ENCODE measurements around the gene TSFM.

TSFM gene

GRCh38 chr12:57829025-57829777 lies 46.6 kb downstream of the TSFM start:
- DNase-seq (ENCODE audit: low spot score), result no peak
- no peaks in the 10 kb centered on the region for H3K9me3 ChIP-seq (replicated peaks in 1 of 2; ENCODE audit: control insufficient read depth in 2 of 2, insufficient read depth in 1 of 2, low read depth in 1 of 2, low read length in 2 of 2)
- WGBS, 2 donors (ENCODE audit: extremely low coverage in 2 of 2, insufficient read length in 2 of 2, insufficient replicate concordance in 1 of 2), result no CpG with 5 or more reads among the region's 10 CpGs
- H3K4ac ChIP-seq (ENCODE audit: low read length), result no peak overlapping the region
- no peak overlapping the region for H2AK5ac ChIP-seq (ENCODE audit: low read depth, low read length)
- H4K8ac ChIP-seq (ENCODE audit: low read depth, low read length), result no peak overlapping the region
- H3K14ac ChIP-seq (ENCODE audit: low read length), result no peak overlapping the region
- no peak overlapping the region for H3K23ac ChIP-seq (ENCODE audit: low read depth, low read length, poor library complexity)
- no peak overlapping the region for H2AFZ ChIP-seq (ENCODE audit: low read length)
- H3K4me2 ChIP-seq (ENCODE audit: insufficient read depth, low read length, poor library complexity, severe bottlenecking), result no peak overlapping the region
- H2BK5ac ChIP-seq (ENCODE audit: low read length), result no peak overlapping the region
- no peaks in the 10 kb centered on the region for H3K79me1 ChIP-seq (ENCODE audit: low read depth, low read length)
- H3K27me3 ChIP-seq (ENCODE audit: control insufficient read depth in 3 of 3, insufficient read depth in 3 of 3, low read depth in 1 of 3, low read length in 3 of 3), result no peaks in the 10 kb centered on the region
- H3K4me1 ChIP-seq (ENCODE audit: control insufficient read depth in 2 of 2, insufficient read depth in 1 of 2, low read depth in 1 of 2, low read length in 2 of 2), result peaks cover 17 to 25% of the 10 kb centered on the region in 2 donors
- H3K27ac ChIP-seq (replicated peaks; ENCODE audit: low read length), result no peak overlapping the region
- no peak overlapping the region for H2BK15ac ChIP-seq (ENCODE audit: low read length)
- no peak overlapping the region for H2BK120ac ChIP-seq (ENCODE audit: low read depth, low read length)
- peaks cover 39 to 69% of the 10 kb centered on the region in 2 donors for H3K36me3 ChIP-seq (replicated peaks in 1 of 2; ENCODE audit: control insufficient read depth in 2 of 2, insufficient read depth in 2 of 2, low read length in 2 of 2)
- H4K91ac ChIP-seq (ENCODE audit: low read depth, low read length, poor library complexity), result no peak overlapping the region
- H3K18ac ChIP-seq (ENCODE audit: low read length), result no peak overlapping the region
- H3K9ac ChIP-seq (ENCODE audit: low read depth, low read length, poor library complexity), result no peak overlapping the region
- no peak overlapping the region for H3K4me3 ChIP-seq (ENCODE audit: low read length in 2 of 2)
- no peak overlapping the region for H2BK12ac ChIP-seq (ENCODE audit: low read length)

- Histone ChIP-seq H2BK120ac (ENCODE audit: low read depth, low read length) (no peak overlapping the region), H3K4me1 (ENCODE audit: control insufficient read depth in 2 of 2, insufficient read depth in 1 of 2, low read depth in 1 of 2, low read length in 2 of 2) (peaks cover 20 to 31% of the 10 kb centered on the region in 2 donors), H3K27ac (replicated peaks; ENCODE audit: low read length) (no peak overlapping the region), H3K36me3 (replicated peaks in 1 of 2; ENCODE audit: control insufficient read depth in 2 of 2, insufficient read depth in 2 of 2, low read length in 2 of 2) (peaks cover 30 to 57% of the 10 kb centered on the region in 2 donors), H4K91ac (ENCODE audit: low read depth, low read length, poor library complexity) (no peak overlapping the region), H2BK5ac (ENCODE audit: low read length) (no peak overlapping the region), H3K4me2 (ENCODE audit: insufficient read depth, low read length, poor library complexity, severe bottlenecking) (no peak overlapping the region), H2BK12ac (ENCODE audit: low read length) (no peak overlapping the region), H3K4ac (ENCODE audit: low read length) (no peak overlapping the region), H3K14ac (ENCODE audit: low read length) (no peak overlapping the region), H2AK5ac (ENCODE audit: low read depth, low read length) (no peak overlapping the region), H3K27me3 (ENCODE audit: control insufficient read depth in 3 of 3, insufficient read depth in 3 of 3, low read depth in 1 of 3, low read length in 3 of 3) (no peaks in the 10 kb centered on the region), H2AFZ (ENCODE audit: low read length) (no peak overlapping the region), H3K9ac (ENCODE audit: low read depth, low read length, poor library complexity) (no peak overlapping the region), H3K18ac (ENCODE audit: low read length) (no peak overlapping the region), H3K4me3 (ENCODE audit: low read length in 2 of 2) (no peak overlapping the region), H2BK15ac (ENCODE audit: low read length) (no peak overlapping the region), H3K23ac (ENCODE audit: low read depth, low read length, poor library complexity) (no peak overlapping the region), H3K9me3 (replicated peaks in 1 of 2; ENCODE audit: control insufficient read depth in 2 of 2, insufficient read depth in 1 of 2, low read depth in 1 of 2, low read length in 2 of 2) (no peaks in the 10 kb centered on the region), H3K79me1 (ENCODE audit: low read depth, low read length) (no peaks in the 10 kb centered on the region), H4K8ac (ENCODE audit: low read depth, low read length) (no peak overlapping the region)
- no CpG with 5 or more reads among the region's 2 CpGs for WGBS, 2 donors (ENCODE audit: extremely low coverage in 2 of 2, insufficient read length in 2 of 2, insufficient replicate concordance in 1 of 2)
- no peak for DNase-seq (ENCODE audit: low spot score)
Measured at GRCh38 chr12:57830393-57830792, 47.8 kb downstream of the TSFM start.

GRCh38 chr12:57832966-57833365 lies 50.4 kb downstream of the TSFM start:
- no peak overlapping the region for H2BK5ac ChIP-seq (ENCODE audit: low read length)
- no peak overlapping the region for H2AFZ ChIP-seq (ENCODE audit: low read length)
- H3K9ac ChIP-seq (ENCODE audit: low read depth, low read length, poor library complexity), result no peak overlapping the region
- H3K27ac ChIP-seq (replicated peaks; ENCODE audit: low read length), result peak overlapping the region; percentile 47
- no peak overlapping the region for H2BK120ac ChIP-seq (ENCODE audit: low read depth, low read length)
- peaks cover 8 to 32% of the 10 kb centered on the region in 2 donors for H3K36me3 ChIP-seq (replicated peaks in 1 of 2; ENCODE audit: control insufficient read depth in 2 of 2, insufficient read depth in 2 of 2, low read length in 2 of 2)
- H3K4ac ChIP-seq (ENCODE audit: low read length), result no peak overlapping the region
- H3K4me2 ChIP-seq (ENCODE audit: insufficient read depth, low read length, poor library complexity, severe bottlenecking), result no peak overlapping the region
- H2BK15ac ChIP-seq (ENCODE audit: low read length), result no peak overlapping the region
- H3K14ac ChIP-seq (ENCODE audit: low read length), result no peak overlapping the region
- H3K4me3 ChIP-seq (ENCODE audit: low read length in 2 of 2), result no peak overlapping the region
- H3K23ac ChIP-seq (ENCODE audit: low read depth, low read length, poor library complexity), result no peak overlapping the region
- H2BK12ac ChIP-seq (ENCODE audit: low read length), result no peak overlapping the region
- no peak overlapping the region for H4K8ac ChIP-seq (ENCODE audit: low read depth, low read length)
- WGBS, 2 donors (ENCODE audit: extremely low coverage in 2 of 2, insufficient read length in 2 of 2, insufficient replicate concordance in 1 of 2), result no CpG with 5 or more reads among the region's 10 CpGs
- no peak overlapping the region for H4K91ac ChIP-seq (ENCODE audit: low read depth, low read length, poor library complexity)
- H2AK5ac ChIP-seq (ENCODE audit: low read depth, low read length), result peak overlapping the region; percentile 52
- no peaks in the 10 kb centered on the region for H3K79me1 ChIP-seq (ENCODE audit: low read depth, low read length)
- H3K18ac ChIP-seq (ENCODE audit: low read length), result peak overlapping the region; percentile 15
- no peaks in the 10 kb centered on the region for H3K9me3 ChIP-seq (replicated peaks in 1 of 2; ENCODE audit: control insufficient read depth in 2 of 2, insufficient read depth in 1 of 2, low read depth in 1 of 2, low read length in 2 of 2)
- DNase-seq (ENCODE audit: low spot score), result no peak
- H3K27me3 ChIP-seq (ENCODE audit: control insufficient read depth in 3 of 3, insufficient read depth in 3 of 3, low read depth in 1 of 3, low read length in 3 of 3), result no peaks in the 10 kb centered on the region
- peaks cover 40 to 55% of the 10 kb centered on the region in 2 donors for H3K4me1 ChIP-seq (ENCODE audit: control insufficient read depth in 2 of 2, insufficient read depth in 1 of 2, low read depth in 1 of 2, low read length in 2 of 2)

GRCh38 chr12:57833672-57834071 lies 51.1 kb downstream of the TSFM start:
- WGBS, 2 donors (ENCODE audit: extremely low coverage in 2 of 2, insufficient read length in 2 of 2, insufficient replicate concordance in 1 of 2), result no CpG with 5 or more reads among the region's 3 CpGs

More at GRCh38 chr12:57833672-57834071, 51.1 kb downstream of the TSFM start:
- H3K9ac ChIP-seq (ENCODE audit: low read depth, low read length, poor library complexity), result no peak overlapping the region
- H2AK5ac ChIP-seq (ENCODE audit: low read depth, low read length), result peak overlapping the region; percentile 52
- no peaks in the 10 kb centered on the region for H3K9me3 ChIP-seq (replicated peaks in 1 of 2; ENCODE audit: control insufficient read depth in 2 of 2, insufficient read depth in 1 of 2, low read depth in 1 of 2, low read length in 2 of 2)
- H2AFZ ChIP-seq (ENCODE audit: low read length), result no peak overlapping the region
- H4K8ac ChIP-seq (ENCODE audit: low read depth, low read length), result no peak overlapping the region
- H3K79me1 ChIP-seq (ENCODE audit: low read depth, low read length), result no peaks in the 10 kb centered on the region
- no peak overlapping the region for H2BK5ac ChIP-seq (ENCODE audit: low read length)
- H3K4me3 ChIP-seq (ENCODE audit: low read length in 2 of 2), result no peak overlapping the region
- peak overlapping the region; percentile 47 for H3K27ac ChIP-seq (replicated peaks; ENCODE audit: low read length)
- no peak overlapping the region for H2BK15ac ChIP-seq (ENCODE audit: low read length)
- H3K36me3 ChIP-seq (replicated peaks in 1 of 2; ENCODE audit: control insufficient read depth in 2 of 2, insufficient read depth in 2 of 2, low read length in 2 of 2), result peaks cover 7 to 30% of the 10 kb centered on the region in 2 donors
- no peak overlapping the region for H3K4me2 ChIP-seq (ENCODE audit: insufficient read depth, low read length, poor library complexity, severe bottlenecking)
- H4K91ac ChIP-seq (ENCODE audit: low read depth, low read length, poor library complexity), result no peak overlapping the region
- no peaks in the 10 kb centered on the region for H3K27me3 ChIP-seq (ENCODE audit: control insufficient read depth in 3 of 3, insufficient read depth in 3 of 3, low read depth in 1 of 3, low read length in 3 of 3)
- H3K14ac ChIP-seq (ENCODE audit: low read length), result no peak overlapping the region
- H2BK120ac ChIP-seq (ENCODE audit: low read depth, low read length), result no peak overlapping the region
- peaks cover 46 to 61% of the 10 kb centered on the region in 2 donors for H3K4me1 ChIP-seq (ENCODE audit: control insufficient read depth in 2 of 2, insufficient read depth in 1 of 2, low read depth in 1 of 2, low read length in 2 of 2)
- H3K18ac ChIP-seq (ENCODE audit: low read length), result peak overlapping the region; percentile 15
- no peak overlapping the region for H2BK12ac ChIP-seq (ENCODE audit: low read length)
- DNase-seq (ENCODE audit: low spot score), result no peak
- no peak overlapping the region for H3K4ac ChIP-seq (ENCODE audit: low read length)
- no peak overlapping the region for H3K23ac ChIP-seq (ENCODE audit: low read depth, low read length, poor library complexity)

All from neuronal stem cell (in vitro differentiated cells).